GM12864 (cell line): ENCODE results near the gene FAM210B.
A peak's percentile ranks its signal among the peaks of the same experiment; 100 is the strongest.

Experiments
- DNase-seq: peaks from one replicate; pipeline ENCODE4 v3.0.0-alpha.2; 2011; ENCODE audit warnings: low read depth
- H3K4me3 ChIP-seq: 2 replicates; pipeline ENCODE4 v1.5.1; 2011; ENCODE audit warnings: mild to moderate bottlenecking, low read depth, low read length, control low read depth
- TF ChIP-seq, protein P1 (sequence below): IDR thresholded peaks from 2 replicates; pipeline ENCODE4 v1.5.1; 2011; ENCODE audit warnings: low read depth, mild to moderate bottlenecking, moderate library complexity, low read length, control low read depth, inconsistent platforms; ENCODE audit errors: missing control alignments

The FAM210B gene

DNA sequence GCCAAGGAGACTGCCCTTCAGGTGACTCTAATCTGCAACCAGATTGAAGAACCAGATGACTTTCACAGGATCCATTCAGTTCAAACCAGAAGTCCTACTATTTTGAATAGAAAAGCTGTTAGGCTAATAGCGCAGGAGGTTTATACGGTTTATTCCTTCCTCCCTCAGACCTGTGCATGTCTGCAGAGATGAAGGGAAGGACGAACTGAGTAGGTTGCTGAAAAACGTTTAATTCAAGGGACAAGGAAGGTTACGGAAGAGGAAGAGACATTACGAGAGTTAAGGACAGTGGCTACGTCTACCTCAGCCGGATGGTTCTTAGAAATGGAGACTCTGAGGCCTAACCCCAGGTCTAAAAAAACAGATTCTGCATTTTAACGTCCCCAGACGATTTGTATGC, 32.3 kb downstream of the FAM210B start:
- no peak for DNase-seq
- TF ChIP-seq, protein P1, sequence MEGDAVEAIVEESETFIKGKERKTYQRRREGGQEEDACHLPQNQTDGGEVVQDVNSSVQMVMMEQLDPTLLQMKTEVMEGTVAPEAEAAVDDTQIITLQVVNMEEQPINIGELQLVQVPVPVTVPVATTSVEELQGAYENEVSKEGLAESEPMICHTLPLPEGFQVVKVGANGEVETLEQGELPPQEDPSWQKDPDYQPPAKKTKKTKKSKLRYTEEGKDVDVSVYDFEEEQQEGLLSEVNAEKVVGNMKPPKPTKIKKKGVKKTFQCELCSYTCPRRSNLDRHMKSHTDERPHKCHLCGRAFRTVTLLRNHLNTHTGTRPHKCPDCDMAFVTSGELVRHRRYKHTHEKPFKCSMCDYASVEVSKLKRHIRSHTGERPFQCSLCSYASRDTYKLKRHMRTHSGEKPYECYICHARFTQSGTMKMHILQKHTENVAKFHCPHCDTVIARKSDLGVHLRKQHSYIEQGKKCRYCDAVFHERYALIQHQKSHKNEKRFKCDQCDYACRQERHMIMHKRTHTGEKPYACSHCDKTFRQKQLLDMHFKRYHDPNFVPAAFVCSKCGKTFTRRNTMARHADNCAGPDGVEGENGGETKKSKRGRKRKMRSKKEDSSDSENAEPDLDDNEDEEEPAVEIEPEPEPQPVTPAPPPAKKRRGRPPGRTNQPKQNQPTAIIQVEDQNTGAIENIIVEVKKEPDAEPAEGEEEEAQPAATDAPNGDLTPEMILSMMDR, result no peak
- H3K4me3 ChIP-seq, result peak overlapping the region; percentile 96

DNA sequence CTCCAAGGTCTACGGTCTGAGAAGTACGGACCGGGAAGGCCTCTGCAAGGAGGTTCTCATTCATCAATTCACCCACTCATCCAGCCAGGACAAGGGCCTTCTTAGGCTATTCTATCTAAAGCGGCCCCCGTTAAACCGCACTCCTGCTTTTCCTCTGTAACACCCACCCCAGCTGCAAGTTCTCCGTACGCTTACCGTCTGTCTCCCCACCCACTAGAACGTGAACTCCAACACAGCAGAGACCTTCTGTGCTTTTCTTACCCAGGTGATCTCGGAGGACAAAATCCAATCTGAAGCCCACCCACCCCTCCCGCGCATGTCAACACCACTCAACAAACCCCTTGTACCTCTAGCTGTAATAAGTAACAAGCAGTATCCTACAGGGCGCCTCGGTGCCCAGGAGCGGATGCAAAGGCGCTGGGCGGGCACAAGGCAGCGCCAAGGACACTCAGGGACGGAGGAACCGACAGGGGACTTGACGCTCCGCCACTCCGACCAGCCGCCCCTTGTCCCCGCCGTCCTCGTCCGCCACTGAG, 32.9 kb downstream of the FAM210B start:
- TF ChIP-seq, protein P1, result no peak
- DNase-seq, result no peak
- peak overlapping the region; percentile 96 for H3K4me3 ChIP-seq

DNA sequence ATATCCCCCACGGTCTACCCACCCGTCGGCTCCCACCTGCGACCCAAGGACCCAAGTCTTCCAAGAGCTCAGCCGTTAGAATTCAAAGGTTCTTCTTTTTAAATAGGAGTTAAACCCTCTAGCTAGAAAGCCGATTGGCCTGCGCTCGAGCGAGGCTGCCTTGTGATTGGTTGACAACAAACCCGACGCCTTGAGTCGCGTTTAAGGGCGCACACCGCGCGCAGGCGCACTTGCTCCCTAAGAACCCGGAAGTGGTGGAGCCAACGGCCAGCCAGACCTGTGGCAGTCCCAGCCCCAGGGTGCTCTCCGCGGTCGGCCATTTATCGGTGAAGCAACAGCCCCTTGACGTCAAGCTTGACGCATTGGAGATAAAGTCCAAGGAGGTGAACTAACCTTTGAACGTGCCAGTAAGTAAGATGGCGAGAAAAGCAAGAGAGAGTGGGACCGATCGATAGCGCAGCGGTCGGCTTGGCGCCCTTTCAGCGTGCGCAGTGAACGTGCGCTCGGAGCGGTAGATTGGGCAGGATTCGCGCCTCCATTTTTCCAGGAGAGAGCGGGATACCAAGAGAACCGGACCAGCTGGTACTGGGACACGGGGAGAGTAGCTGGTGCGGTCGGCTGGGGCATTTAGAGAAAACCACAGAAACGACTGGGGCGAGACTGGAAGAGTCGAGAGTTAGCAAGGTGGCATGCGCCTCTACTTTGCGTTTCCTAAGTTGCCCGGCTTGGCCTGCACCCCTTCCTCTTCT, 33.5 kb downstream of the FAM210B start, which contains the start of the genes AURKA and CSTF1:
Gene AURKA (minus strand): TSS at position 84 of the 749 bp plus-strand sequence. CDS start 4,018 bp downstream, outside the sequence.
Gene CSTF1 (plus strand): TSS at position 514 of the 749 bp plus-strand sequence. CDS start 2,908 bp downstream, outside the sequence.
- TF ChIP-seq, protein P1, result no peak
- DNase-seq, result peak; percentile 99
- H3K4me3 ChIP-seq, result peak within 1 kb of the TSS; percentile 96

DNA sequence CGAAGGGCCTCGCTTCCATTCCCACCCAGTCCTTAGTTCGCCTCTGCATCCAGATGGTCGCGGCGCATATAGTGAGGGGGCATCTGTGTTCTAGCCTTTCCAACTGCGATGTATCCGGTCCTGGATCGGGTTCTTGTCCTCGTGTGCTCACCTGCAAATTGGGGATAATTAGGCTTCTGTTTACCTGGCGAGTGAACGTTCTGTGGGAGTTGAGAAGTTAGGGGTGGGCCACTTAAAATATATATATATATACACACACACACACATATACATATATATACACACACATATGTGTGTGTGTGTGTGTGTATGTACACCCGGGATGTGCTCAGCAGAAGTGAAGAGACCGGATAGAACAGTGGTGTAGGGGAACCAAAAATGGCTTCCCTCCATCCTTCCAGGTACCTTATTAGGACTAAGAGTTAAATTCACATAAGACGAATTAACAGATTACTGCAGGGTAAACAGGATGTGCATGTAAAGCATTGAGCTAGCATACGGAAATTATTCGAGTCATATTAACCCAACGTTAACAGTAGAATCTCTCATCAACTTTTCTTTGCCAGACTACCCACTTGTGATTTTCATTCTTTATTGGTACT, 34.2 kb downstream of the FAM210B start:
- no peak for DNase-seq
- TF ChIP-seq, protein P1, result no peak

DNA sequence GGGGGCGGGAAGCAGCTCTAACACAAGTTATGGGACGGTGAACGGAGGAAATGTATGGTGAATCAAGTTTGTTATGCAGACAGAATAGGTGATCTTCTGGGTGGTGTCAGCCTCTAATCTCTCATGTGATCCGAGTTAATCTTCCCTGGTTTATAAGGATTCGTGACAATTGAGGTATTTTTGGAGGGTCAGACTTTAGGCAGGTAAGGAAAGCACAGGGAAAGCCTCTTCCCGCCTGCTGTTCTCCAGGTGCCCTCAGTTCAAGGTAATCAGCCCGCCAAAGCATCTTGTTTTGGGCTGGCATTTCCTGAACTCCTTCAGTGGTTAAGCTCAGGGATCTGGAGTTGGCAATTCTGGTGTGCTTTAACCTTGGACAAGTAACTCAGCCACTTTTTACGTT, 34.9 kb downstream of the FAM210B start:
- peak overlapping the region; percentile 96 for H3K4me3 ChIP-seq
- no peak for DNase-seq
- TF ChIP-seq, protein P1, result no peak

More for the DNA sequence above, 34.2 kb downstream of the FAM210B start:
- peak overlapping the region; percentile 96 for H3K4me3 ChIP-seq

DNA sequence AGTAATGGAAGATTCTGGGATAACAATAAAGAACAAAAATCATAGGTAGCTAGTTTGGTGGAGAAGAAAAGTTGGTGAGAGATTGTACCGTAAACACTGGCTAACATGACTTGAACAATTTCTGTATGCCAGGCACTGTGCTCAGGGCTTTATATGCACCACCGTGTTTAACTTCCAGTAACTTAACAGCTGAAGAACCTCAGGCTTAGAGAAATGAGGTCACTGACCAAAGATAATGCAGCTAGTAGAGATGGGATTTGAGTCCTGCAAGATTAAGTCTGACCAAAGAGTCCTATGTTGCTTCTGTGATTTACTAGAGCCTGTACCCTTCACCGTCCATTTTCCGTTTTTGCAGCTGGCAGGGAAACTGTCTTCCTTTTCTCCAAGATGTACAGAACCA, 36.4 kb downstream of the FAM210B start:
- no peak for DNase-seq
- H3K4me3 ChIP-seq, result no peak overlapping the region
- TF ChIP-seq, protein P1, result no peak
